Panc1 (cell line): ENCODE measurements around the gene APLN.

Experiments used
- POLR2AphosphoS5 ChIP-seq: IDR thresholded peaks from 2 replicates; pipeline ENCODE4 v1.6.1; 2012; ENCODE audit warnings: mild to moderate bottlenecking, low read depth, low read length, moderate library complexity
- REST ChIP-seq, 2 experiments: IDR thresholded peaks; 2 replicates each; pipeline ENCODE4 v1.6.1; 2011 to 2012; ENCODE audit warnings: low read depth in 2 of 2, control low read depth in 1 of 2, low read length in 1 of 2, mild to moderate bottlenecking in 1 of 2, moderate library complexity in 1 of 2; ENCODE audit not compliant: insufficient read depth in 1 of 2
- TCF7L2 ChIP-seq: IDR thresholded peaks from 2 replicates; pipeline ENCODE4 v1.6.1; 2011; ENCODE audit warnings: mild to moderate bottlenecking, low read depth, low read length, inconsistent platforms
- TF ChIP-seq, protein P1 (sequence below): fragments of 450-650 bp; IDR thresholded peaks from 2 replicates; pipeline ENCODE4 v1.5.1; 2017; ENCODE audit warnings: mild to moderate bottlenecking

GRCh38 chrX:129612396-129612795 lies 42.4 kb downstream of the APLN start:
- TF ChIP-seq, protein P1, sequence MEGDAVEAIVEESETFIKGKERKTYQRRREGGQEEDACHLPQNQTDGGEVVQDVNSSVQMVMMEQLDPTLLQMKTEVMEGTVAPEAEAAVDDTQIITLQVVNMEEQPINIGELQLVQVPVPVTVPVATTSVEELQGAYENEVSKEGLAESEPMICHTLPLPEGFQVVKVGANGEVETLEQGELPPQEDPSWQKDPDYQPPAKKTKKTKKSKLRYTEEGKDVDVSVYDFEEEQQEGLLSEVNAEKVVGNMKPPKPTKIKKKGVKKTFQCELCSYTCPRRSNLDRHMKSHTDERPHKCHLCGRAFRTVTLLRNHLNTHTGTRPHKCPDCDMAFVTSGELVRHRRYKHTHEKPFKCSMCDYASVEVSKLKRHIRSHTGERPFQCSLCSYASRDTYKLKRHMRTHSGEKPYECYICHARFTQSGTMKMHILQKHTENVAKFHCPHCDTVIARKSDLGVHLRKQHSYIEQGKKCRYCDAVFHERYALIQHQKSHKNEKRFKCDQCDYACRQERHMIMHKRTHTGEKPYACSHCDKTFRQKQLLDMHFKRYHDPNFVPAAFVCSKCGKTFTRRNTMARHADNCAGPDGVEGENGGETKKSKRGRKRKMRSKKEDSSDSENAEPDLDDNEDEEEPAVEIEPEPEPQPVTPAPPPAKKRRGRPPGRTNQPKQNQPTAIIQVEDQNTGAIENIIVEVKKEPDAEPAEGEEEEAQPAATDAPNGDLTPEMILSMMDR, result no peak
- TF ChIP-seq POLR2AphosphoS5 (no peak), TCF7L2 (no peak), REST (IDR thresholded peaks at IDR 0.05; ENCODE audit: insufficient read depth in 1 of 2, low read depth in 2 of 2, low read length in 1 of 2) (no peak)
